HepG2 (cell line): ENCODE data around the gene ZG16. TPM values are rescaled to one million over a fixed set of nuclear protein-coding genes. Genes with fewer than 3 reads are reported as not detected.

Experiments used
- ATAC-seq: fragments of 200-7000 bp; cut with Tn5 transposase; 3 replicates; pipeline ENCODE4 v1.9.1; 2020; ENCODE audit warnings: mild to moderate bottlenecking, moderate library complexity
- BruUV-seq: library from RNA; stranded (reverse); fragments of 400-500 nt; replicated peaks from 2 replicates; lab custom pipeline; 2021; lab: Mats Ljungman, UMichigan
- CTCF ChIA-PET: fragments of 300-600 bp; formaldehyde crosslinking; extraction: SDS; loops from one replicate; lab custom pipeline; 2021; ENCODE audit warnings: low total read pairs, inconsistent platforms, low intra/inter-chr PET ratio; lab: Yijun Ruan, JAX
- POLR2A ChIA-PET: fragments of 350-600 bp; sonication (Branson Sonifier 250); formaldehyde crosslinking; loops from one replicate; lab custom pipeline; 2020; ENCODE audit warnings: antibody characterized with exemption, inconsistent platforms; lab: Yijun Ruan, JAX
- DNase-seq: peaks from one replicate; pipeline ENCODE4 v3.0.0-alpha.2; 2015; ENCODE audit warnings: low spot score
- FAIRE-seq: peaks from 3 replicates; lab custom pipeline; 2011; peaks lifted over from hg19 to GRCh38; lab: Jason Lieb, UNC
- H2AFZ ChIP-seq: one replicate; pipeline ENCODE4 v1.6.1; 2011; ENCODE audit warnings: low read length, inconsistent platforms
- H3K27ac ChIP-seq: fragments of 300-600 bp; 3 replicates; pipeline ENCODE4 v1.8.0; 2011; ENCODE audit warnings: mixed run types, mild to moderate bottlenecking, mixed read lengths, low read length, inconsistent platforms; ENCODE audit not compliant: insufficient read depth; ENCODE audit errors: extremely low read length
- H3K27me3 ChIP-seq, 2 experiments: fragments of 200-600 bp in 1 of 2; 2 replicates in 1 of 2; 3 replicates in 1 of 2; pipeline versions ENCODE4 v1.6.0 to v1.8.0; 2011; ENCODE audit warnings: low read length in 2 of 2, mild to moderate bottlenecking in 2 of 2, moderate library complexity in 2 of 2, inconsistent platforms in 1 of 2; ENCODE audit not compliant: insufficient read depth in 2 of 2, control insufficient read depth in 1 of 2
- H3K36me3 ChIP-seq, 2 experiments: fragments of 200-600 bp in 1 of 2; replicated peaks in 1 of 2; 2 replicates in 1 of 2; 3 replicates in 1 of 2; pipeline versions ENCODE4 v1.5.1 to v1.8.0; 2011; ENCODE audit warnings: low read length in 2 of 2, inconsistent platforms in 1 of 2; ENCODE audit not compliant: insufficient read depth in 2 of 2, control insufficient read depth in 1 of 2
- H3K4me1 ChIP-seq: 2 replicates; pipeline ENCODE4 v1.5.1; 2012; ENCODE audit warnings: low read length, inconsistent platforms; ENCODE audit not compliant: insufficient read depth
- H3K4me2 ChIP-seq: 2 replicates; pipeline ENCODE4 v1.6.0; 2011; ENCODE audit warnings: low read depth, low read length, inconsistent platforms
- H3K4me3 ChIP-seq, 3 experiments: fragments of 200-600 bp in 1 of 3; sonication (generic), shearing (Covaris generic) in 1 of 3; replicated peaks in 1 of 3; 2 replicates each; pipeline ENCODE4 v1.5.1; 2011 to 2016; ENCODE audit warnings: low read length in 3 of 3, inconsistent platforms in 2 of 3, low read depth in 2 of 3, mild to moderate bottlenecking in 2 of 3, control low read depth in 1 of 3, mixed read lengths in 1 of 3; ENCODE audit not compliant: insufficient read depth in 1 of 3
- H3K79me2 ChIP-seq: one replicate; pipeline ENCODE4 v1.6.1; 2011; ENCODE audit warnings: low read length, inconsistent platforms; ENCODE audit not compliant: insufficient read depth
- H3K9ac ChIP-seq: 2 replicates; pipeline ENCODE4 v1.6.0; 2011; ENCODE audit warnings: mild to moderate bottlenecking, low read depth, low read length, inconsistent platforms; ENCODE audit not compliant: insufficient read depth
- H3K9me3 ChIP-seq: 2 replicates; pipeline ENCODE4 v1.5.1; 2012; ENCODE audit warnings: mild to moderate bottlenecking, low read length
- H4K20me1 ChIP-seq: 2 replicates; pipeline ENCODE4 v1.6.0; 2011; ENCODE audit warnings: inconsistent platforms, mild to moderate bottlenecking, low read length, moderate library complexity; ENCODE audit not compliant: insufficient read depth
- FUBP1 ChIP-seq: sonication (generic); formaldehyde crosslinking; IDR thresholded peaks from 2 replicates; pipeline ENCODE4 v1.5.1; 2020; ENCODE audit warnings: missing genetic modification reagents, mild to moderate bottlenecking, borderline replicate concordance
- MBD4 ChIP-seq: IDR thresholded peaks from 2 replicates; pipeline ENCODE4 v1.6.1; 2012; ENCODE audit warnings: low read length, inconsistent platforms, borderline replicate concordance
- PRMT3 ChIP-seq: sonication (generic); formaldehyde crosslinking; IDR thresholded peaks from 2 replicates; pipeline ENCODE4 v1.8.1; 2022; ENCODE audit warnings: low read depth, mild to moderate bottlenecking, moderate library complexity, missing genetic modification reagents, borderline replicate concordance
- ZNF629 ChIP-seq: sonication (generic); formaldehyde crosslinking; conservative IDR thresholded peaks from 2 replicates; pipeline ENCODE4 v1.5.0; 2020; ENCODE audit warnings: missing genetic modification reagents
- ZSCAN5A ChIP-seq: sonication (generic); formaldehyde crosslinking; IDR thresholded peaks from 2 replicates; pipeline ENCODE4 v1.8.0; 2022; ENCODE audit warnings: mild to moderate bottlenecking, missing genetic modification reagents, borderline replicate concordance
- WGBS: methylation state at CpG from one replicate; pipeline ENCODE4 v1.1.6; 2017; ENCODE audit warnings: low lambda C conversion rate; 5-methylcytosine and 5-hydroxymethylcytosine counted together
- in situ Hi-C: cut with HindIII; loops from 2 replicates; pipeline ENCODE4 v1.10.0; 2017; ENCODE audit warnings: low pct_unique_long_range_greater_than_20kb; ENCODE audit not compliant: extremely low pct_ligation_motif_present
- intact Hi-C: fragments of 100-400 bp; cut with micrococcal nuclease; formaldehyde crosslinking; loops from one replicate; pipeline ENCODE4 v1.10.0; 2022; ENCODE audit not compliant: unreplicated experiment
- polyA plus RNA-seq, 8 experiments: library from polyadenylated mRNA; depleted of rRNA in 3 of 8; stranded (reverse) in 7 of 8; unstranded in 1 of 8; fragments of >200 nt; fragmentation: Illumina TruSeq in 4 of 8; extraction: Trizol in 4 of 8; gene quantifications; 2 replicates each; pipeline versions ENCODE4 v1.2.1 to v1.2.3, GENCODE V29; 2011 to 2016; ENCODE audit warnings: low read depth in 4 of 8, missing spikeins in 1 of 8, mixed read lengths in 1 of 8; ENCODE audit not compliant: insufficient read depth in 1 of 8
- total RNA-seq, 5 experiments: library from RNA; depleted of rRNA; stranded (reverse); fragments of >200 nt; fragmentation: Illumina TruSeq; extraction: Trizol; gene quantifications; 2 replicates each; pipeline ENCODE4 v1.2.3, GENCODE V29; 2016; ENCODE audit warnings: low read depth in 1 of 5

The ZG16 gene
- total and polyA plus RNA-seq, 2 of the 13 experiments (the other 11 are each of a cell fraction or from before 2014, with no cell fraction given), result 0.04 to 0.07 TPM

DNA sequence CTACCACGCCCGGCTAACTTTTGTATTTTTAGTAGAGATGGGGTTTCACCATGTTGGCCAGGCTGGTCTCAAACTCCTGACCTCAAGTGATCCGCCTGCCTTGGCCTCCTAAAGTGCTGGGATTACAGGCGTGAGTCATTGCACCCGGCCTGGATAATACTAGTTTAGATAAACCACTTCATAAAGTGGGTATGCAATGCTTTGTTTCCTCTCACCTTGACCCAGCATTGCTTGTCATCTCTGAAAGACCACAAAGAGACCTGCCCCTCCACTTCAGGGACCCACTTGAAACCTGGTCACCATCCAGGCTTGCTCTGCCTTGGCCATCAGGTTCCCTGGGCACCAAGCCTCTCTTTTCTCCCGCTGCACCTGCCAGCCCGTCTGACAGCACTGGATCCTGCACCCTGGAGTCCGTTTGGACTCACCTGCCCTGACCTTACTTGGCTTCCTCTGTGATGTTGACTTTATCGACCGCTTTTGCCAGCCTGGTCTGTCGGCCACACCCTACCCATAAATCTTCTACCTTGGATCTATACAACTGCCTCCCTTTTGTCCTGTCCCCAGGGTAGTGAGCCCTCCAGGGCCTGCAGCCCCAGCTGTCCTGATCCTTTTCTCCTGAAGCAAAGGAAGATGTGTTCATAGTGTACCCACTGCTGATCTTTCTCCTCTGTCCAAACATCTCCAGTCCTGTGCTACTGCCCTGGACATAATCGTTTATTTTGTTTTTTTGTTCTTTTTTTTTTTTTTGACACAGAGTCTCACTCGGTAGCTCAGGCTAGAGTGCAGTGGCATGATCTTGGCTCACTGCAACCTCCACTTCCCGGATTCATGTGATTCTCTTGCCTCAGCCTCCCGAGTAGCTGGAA lies 12.7 kb upstream of the ZG16 start (continued):
- no peak for TF ChIP-seq FUBP1 (CRISPR knock-in tag)
- peak; percentile 19; the same call in 1 of the 2 replicates for TF ChIP-seq ZSCAN5A (CRISPR knock-in tag)
- no peak for TF ChIP-seq MBD4

DNA sequence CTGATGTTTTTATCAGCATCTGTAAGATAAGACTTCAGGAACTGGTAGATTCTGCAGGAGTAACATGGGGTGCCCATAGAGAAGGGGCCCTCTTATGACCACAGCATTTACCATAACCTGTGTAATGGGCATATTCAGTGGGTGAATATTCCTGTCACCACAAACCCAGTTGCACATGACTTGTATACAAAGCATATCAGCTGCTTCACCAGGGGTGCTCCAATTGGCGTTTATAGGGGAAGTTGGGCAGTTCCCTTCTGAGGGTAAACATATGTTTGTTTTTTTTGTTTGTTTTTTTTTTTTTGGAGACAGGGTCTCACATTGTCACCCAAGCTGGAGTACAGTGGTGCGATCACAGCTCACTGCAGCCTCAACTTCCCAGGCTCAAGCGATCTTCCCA lies 11.5 kb upstream of the ZG16 start:
- CTCF ChIA-PET, result no interaction called here
- DNase-seq (no peak), ATAC-seq (no peak), FAIRE-seq (no peak)
- Histone ChIP-seq H3K79me2 (no peaks in the 10 kb centered on the region), H3K4me2 (no peak overlapping the region), H3K4me1 (peaks cover 72% of the 10 kb centered on the region), H3K36me3 (no peaks in the 10 kb centered on the region), H3K27me3 (no peaks in the 10 kb centered on the region), H3K9me3 (no peaks in the 10 kb centered on the region), H4K20me1 (no peaks in the 10 kb centered on the region), H2AFZ (no peak overlapping the region), H3K4me3 (no peak overlapping the region), H3K27ac (no peak overlapping the region), H3K9ac (no peak overlapping the region)
- BruUV-seq, result no TSS peak
- intact Hi-C loops, result no loop called here
- TF ChIP-seq ZNF629 (peak; percentile 49; the same call in 1 of the 2 replicates), PRMT3 (CRISPR knock-in tag) (no peak)
- 94% methylated on average over 3 of the region's 3 CpGs for WGBS
- in situ Hi-C loops, result no loop called here
- POLR2A ChIA-PET, result interaction anchor here (2.4 kb wide), 1 partner anchor 24 kb away, joined by 11 read pairs; the partner anchor contains the start of gene KIF22
